HPDE6-E6E7 (cell line): ENCODE results near the gene UFM1.
"Not testable (repeated sequence)": the region's sequence is repeated elsewhere in the genome, so short reads cannot be mapped to it uniquely, and the experiment has no call there.

Experiments used
- DNase-seq: peaks from one replicate; pipeline ENCODE4 v3.0.0; 2011; ENCODE audit warnings: missing footprints; ENCODE audit errors: extremely low spot score

Gene UFM1

GRCh38 chr13:38365661-38366060 is 16.0 kb downstream of the UFM1 start:
- DNase-seq = no peak

GRCh38 chr13:38366954-38367645 is 17.4 kb downstream of the UFM1 start:
- no peak for DNase-seq

GRCh38 chr13:38369058-38369457 is 19.4 kb downstream of the UFM1 start:
- no peak for DNase-seq

- DNase-seq = not testable (repeated sequence)
Observed at GRCh38 chr13:38370096-38370495, 20.4 kb downstream of the UFM1 start.

- DNase-seq = no peak
Observed at GRCh38 chr13:38372820-38373383, 23.3 kb downstream of the UFM1 start.

GRCh38 chr13:38376546-38376945 is 26.9 kb downstream of the UFM1 start:
- no peak for DNase-seq

GRCh38 chr13:38381890-38382289 is 32.2 kb downstream of the UFM1 start:
- no peak for DNase-seq

- no peak for DNase-seq
Observed at GRCh38 chr13:38382946-38383345, 33.3 kb downstream of the UFM1 start.

- DNase-seq = no peak
Observed at GRCh38 chr13:38384171-38384570, 34.5 kb downstream of the UFM1 start.

GRCh38 chr13:38385153-38385891 is 35.7 kb downstream of the UFM1 start:
- no peak for DNase-seq

GRCh38 chr13:38386421-38386820 is 36.8 kb downstream of the UFM1 start:
- no peak for DNase-seq

GRCh38 chr13:38391341-38391740 is 41.7 kb downstream of the UFM1 start:
- no peak for DNase-seq

- DNase-seq = no peak
Observed at GRCh38 chr13:38394777-38395496, 45.3 kb downstream of the UFM1 start.

- DNase-seq = no peak
Observed at GRCh38 chr13:38395497-38395788, 45.8 kb downstream of the UFM1 start.

- DNase-seq = no peak
Observed at GRCh38 chr13:38398711-38399493, 49.3 kb downstream of the UFM1 start.

GRCh38 chr13:38399535-38399934 is 49.9 kb downstream of the UFM1 start:
- no peak for DNase-seq

- DNase-seq = no peak
Observed at GRCh38 chr13:38401276-38401675, 51.6 kb downstream of the UFM1 start.

GRCh38 chr13:38405216-38405615 is 55.6 kb downstream of the UFM1 start:
- DNase-seq = no peak

- DNase-seq = no peak
Observed at GRCh38 chr13:38409771-38410170, 60.1 kb downstream of the UFM1 start.

- DNase-seq = no peak
Observed at GRCh38 chr13:38412266-38412665, 62.6 kb downstream of the UFM1 start.
